ENCODE data around the gene MTERF4. TPM values are rescaled to one million over a fixed set of nuclear protein-coding genes. Genes with fewer than 3 reads are reported as not detected.

The MTERF4 gene
- total RNA-seq, 1 donor from 2014 or later: 42.2 TPM

DNA sequence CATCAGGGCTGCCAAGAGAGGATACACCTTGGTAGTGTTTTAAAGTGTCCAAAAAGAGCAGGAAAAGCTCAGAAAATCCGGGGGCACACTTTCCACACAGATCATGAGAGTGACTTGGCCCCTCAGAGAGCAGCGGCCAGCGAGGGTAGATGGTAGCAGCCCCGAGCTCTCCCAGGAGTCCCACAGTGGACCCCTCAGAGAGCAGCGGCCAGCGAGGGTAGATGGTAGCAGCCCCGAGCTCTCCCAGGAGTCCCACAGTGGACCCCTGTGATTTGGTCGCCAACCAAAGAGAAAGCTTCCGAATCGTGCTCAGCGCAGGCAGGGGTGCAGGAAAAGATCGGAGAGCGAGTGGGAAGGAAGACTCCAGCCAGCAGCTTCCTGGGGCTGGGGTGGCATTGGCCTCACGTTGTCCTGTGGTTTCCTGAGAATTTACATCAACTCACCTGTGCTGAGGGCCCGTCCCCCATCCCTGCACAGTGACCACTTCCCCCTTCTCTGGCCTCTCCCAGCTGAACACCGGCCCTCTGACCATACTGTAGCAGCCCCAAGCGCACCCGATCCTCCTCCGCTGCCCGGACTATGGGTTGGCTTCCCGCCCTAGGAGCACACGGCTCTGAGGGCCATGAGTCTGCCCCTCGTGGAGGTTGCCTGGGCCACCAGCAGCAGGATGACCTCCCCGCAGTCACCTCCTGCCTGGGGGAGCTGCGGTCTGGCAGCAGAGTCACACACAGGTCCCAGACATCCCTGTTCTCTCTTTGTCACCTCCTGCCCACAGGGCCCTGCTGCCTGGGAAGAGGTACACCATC is 33.7 kb downstream of the MTERF4 start:
- Histone ChIP-seq H2AFZ (replicated peaks) (no peak overlapping the region), H3K36me3 (no peaks in the 10 kb centered on the region), H3K27ac (no peak overlapping the region), H3K9ac (no peak overlapping the region), H3K4me3 (no peak overlapping the region), H3F3A (ENCODE audit: low read depth) (no peaks in the 10 kb centered on the region), H3K4me2 (no peak overlapping the region), H4K20me1 (ENCODE audit: low read depth) (peaks cover 15% of the 10 kb centered on the region), H3K4me1 (no peaks in the 10 kb centered on the region), H3K27me3 (no peaks in the 10 kb centered on the region), H3K79me2 (ENCODE audit: low read depth) (no peaks in the 10 kb centered on the region), H3K9me3 (ENCODE audit: low read depth) (no peaks in the 10 kb centered on the region)
- no peak overlapping the region for H3K27ac Mint-ChIP-seq
- no peaks in the 10 kb centered on the region for H3K36me3 Mint-ChIP-seq
- H3K4me1 Mint-ChIP-seq: peaks cover 5% of the 10 kb centered on the region
- no peaks in the 10 kb centered on the region for H3K9me3 Mint-ChIP-seq
- H3K4me3 Mint-ChIP-seq: no peak overlapping the region
- DNase-seq (ENCODE audit: low spot score): no peak
- peaks cover 7% of the 10 kb centered on the region for H3K27me3 Mint-ChIP-seq (ENCODE audit: insufficient read depth, low read depth)
- no peak for TF ChIP-seq EZH2phosphoT487 (IDR thresholded peaks at IDR 0.05)
- no peak for TF ChIP-seq EZH2 (IDR thresholded peaks at IDR 0.05)
- TF ChIP-seq, protein P1, sequence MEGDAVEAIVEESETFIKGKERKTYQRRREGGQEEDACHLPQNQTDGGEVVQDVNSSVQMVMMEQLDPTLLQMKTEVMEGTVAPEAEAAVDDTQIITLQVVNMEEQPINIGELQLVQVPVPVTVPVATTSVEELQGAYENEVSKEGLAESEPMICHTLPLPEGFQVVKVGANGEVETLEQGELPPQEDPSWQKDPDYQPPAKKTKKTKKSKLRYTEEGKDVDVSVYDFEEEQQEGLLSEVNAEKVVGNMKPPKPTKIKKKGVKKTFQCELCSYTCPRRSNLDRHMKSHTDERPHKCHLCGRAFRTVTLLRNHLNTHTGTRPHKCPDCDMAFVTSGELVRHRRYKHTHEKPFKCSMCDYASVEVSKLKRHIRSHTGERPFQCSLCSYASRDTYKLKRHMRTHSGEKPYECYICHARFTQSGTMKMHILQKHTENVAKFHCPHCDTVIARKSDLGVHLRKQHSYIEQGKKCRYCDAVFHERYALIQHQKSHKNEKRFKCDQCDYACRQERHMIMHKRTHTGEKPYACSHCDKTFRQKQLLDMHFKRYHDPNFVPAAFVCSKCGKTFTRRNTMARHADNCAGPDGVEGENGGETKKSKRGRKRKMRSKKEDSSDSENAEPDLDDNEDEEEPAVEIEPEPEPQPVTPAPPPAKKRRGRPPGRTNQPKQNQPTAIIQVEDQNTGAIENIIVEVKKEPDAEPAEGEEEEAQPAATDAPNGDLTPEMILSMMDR (IDR thresholded peaks at IDR 0.05): no peak

DNA sequence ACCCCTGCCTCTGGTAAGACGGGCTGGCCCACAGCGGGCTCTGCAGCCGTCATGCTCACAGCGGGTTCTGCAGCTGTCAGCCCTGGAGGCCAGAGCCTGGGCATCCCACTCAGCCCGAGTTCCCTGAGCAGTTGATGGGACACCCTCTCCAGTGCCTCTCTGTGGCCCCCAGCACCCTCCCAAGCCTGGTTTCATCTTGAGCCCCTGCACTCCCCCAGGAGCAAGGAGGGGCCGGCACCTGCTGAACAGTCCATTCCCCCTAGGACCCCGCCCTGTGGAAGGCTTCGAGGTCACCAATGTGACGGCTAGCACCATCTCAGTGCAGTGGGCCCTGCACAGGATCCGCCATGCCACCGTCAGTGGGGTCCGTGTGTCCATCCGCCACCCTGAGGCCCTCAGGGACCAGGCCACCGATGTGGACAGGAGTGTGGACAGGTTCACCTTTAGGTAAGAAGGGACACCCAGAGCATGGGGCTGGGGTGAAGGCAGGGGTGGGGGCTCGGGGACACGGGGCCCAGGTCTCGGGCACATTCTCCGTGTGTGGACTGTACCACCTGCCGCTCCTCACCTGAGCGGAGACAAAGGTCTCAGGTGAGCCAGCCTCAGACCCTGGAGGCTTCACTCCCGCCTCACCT is 34.5 kb downstream of the MTERF4 start:
- Histone ChIP-seq H3K4me1 (no peaks in the 10 kb centered on the region), H3K79me2 (ENCODE audit: low read depth) (no peaks in the 10 kb centered on the region), H3K27ac (no peak overlapping the region), H4K20me1 (ENCODE audit: low read depth) (peaks cover 15% of the 10 kb centered on the region), H2AFZ (replicated peaks) (no peak overlapping the region), H3K36me3 (no peaks in the 10 kb centered on the region), H3K27me3 (no peaks in the 10 kb centered on the region), H3K4me2 (no peak overlapping the region), H3K9me3 (ENCODE audit: low read depth) (no peaks in the 10 kb centered on the region), H3K4me3 (no peak overlapping the region), H3K9ac (no peak overlapping the region), H3F3A (ENCODE audit: low read depth) (no peaks in the 10 kb centered on the region)
- no peak overlapping the region for H3K27ac Mint-ChIP-seq
- no peaks in the 10 kb centered on the region for H3K36me3 Mint-ChIP-seq
- H3K4me1 Mint-ChIP-seq: peaks cover 3% of the 10 kb centered on the region
- peaks cover 7% of the 10 kb centered on the region for H3K27me3 Mint-ChIP-seq (ENCODE audit: insufficient read depth, low read depth)
- no peaks in the 10 kb centered on the region for H3K9me3 Mint-ChIP-seq
- H3K4me3 Mint-ChIP-seq: no peak overlapping the region
- DNase-seq (ENCODE audit: low spot score): no peak
- no peak for TF ChIP-seq EZH2phosphoT487 (IDR thresholded peaks at IDR 0.05)
- TF ChIP-seq, protein P1 (IDR thresholded peaks at IDR 0.05): no peak
- TF ChIP-seq EZH2 (IDR thresholded peaks at IDR 0.05): no peak

DNA sequence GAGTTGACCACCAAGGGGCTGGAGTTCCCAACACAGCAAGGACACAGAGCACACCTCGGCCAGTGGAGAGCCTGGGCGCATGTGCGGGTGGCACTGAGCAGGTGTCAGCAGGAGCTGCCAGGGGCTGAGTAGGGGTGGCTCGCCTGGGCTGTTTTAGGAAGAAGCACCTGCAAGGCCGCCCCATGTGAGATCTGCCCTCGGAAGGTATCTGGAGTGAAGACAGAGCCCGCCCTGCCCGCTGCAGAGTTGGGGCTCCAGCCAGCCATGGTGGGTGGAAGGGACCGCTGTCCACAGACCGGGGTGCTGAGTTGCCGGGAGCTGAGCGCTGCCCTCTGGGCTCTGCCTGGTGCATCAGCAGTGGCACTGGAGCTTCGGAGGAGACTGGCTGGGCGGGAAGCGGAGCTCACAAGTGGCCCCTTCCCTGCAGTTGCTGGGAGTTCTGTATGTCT is 35.2 kb downstream of the MTERF4 start:
- Mint-ChIP-seq H3K27me3 (ENCODE audit: insufficient read depth, low read depth) (peaks cover 4% of the 10 kb centered on the region), H3K9me3 (no peaks in the 10 kb centered on the region), H3K36me3 (no peaks in the 10 kb centered on the region), H3K4me3 (no peak overlapping the region), H3K27ac (no peak overlapping the region), H3K4me1 (no peaks in the 10 kb centered on the region)
- Histone ChIP-seq H3K9ac (no peak overlapping the region), H3K79me2 (ENCODE audit: low read depth) (no peaks in the 10 kb centered on the region), H3K4me2 (no peak overlapping the region), H2AFZ (replicated peaks) (no peak overlapping the region), H3K27ac (no peak overlapping the region), H4K20me1 (ENCODE audit: low read depth) (peaks cover 15% of the 10 kb centered on the region), H3K27me3 (no peaks in the 10 kb centered on the region), H3K4me1 (no peaks in the 10 kb centered on the region), H3F3A (ENCODE audit: low read depth) (no peaks in the 10 kb centered on the region), H3K9me3 (ENCODE audit: low read depth) (no peaks in the 10 kb centered on the region), H3K36me3 (no peaks in the 10 kb centered on the region), H3K4me3 (no peak overlapping the region)
- DNase-seq (ENCODE audit: low spot score): peak; percentile 82
- TF ChIP-seq, protein P1 (IDR thresholded peaks at IDR 0.05): peak; percentile 32
- TF ChIP-seq EZH2 (IDR thresholded peaks at IDR 0.05): no peak

Data from neural progenitor cell (in vitro differentiated cells).